H7 (cell line): ENCODE results near the gene PRKCZ. TPM values are rescaled to one million over a fixed set of nuclear protein-coding genes. Genes with fewer than 3 reads are reported as not detected.
A peak's percentile ranks its signal among the peaks of the same experiment; 100 is the strongest.

Experiments
- DNase-seq: peaks from one replicate; pipeline ENCODE4 v3.0.0; 2012
- H3K27me3 ChIP-seq: 2 replicates; pipeline ENCODE4 v1.6.0; 2011; ENCODE audit warnings: mild to moderate bottlenecking, low read length; ENCODE audit not compliant: control insufficient read depth, insufficient read depth
- H3K36me3 ChIP-seq: replicated peaks from 2 replicates; pipeline ENCODE4 v1.5.1; 2011; ENCODE audit warnings: low read length; ENCODE audit not compliant: control insufficient read depth, insufficient read depth
- H3K4me3 ChIP-seq: 2 replicates; pipeline ENCODE4 v1.5.1; 2011; ENCODE audit warnings: low read depth, mild to moderate bottlenecking, control low read depth, low read length, moderate library complexity; ENCODE audit not compliant: insufficient read depth
- total RNA-seq: library from RNA; depleted of rRNA; stranded (reverse); fragments of >200 nt; shearing (Covaris generic); gene quantifications from 2 replicates; pipeline ENCODE4 v1.2.3, GENCODE V29; 2014

PRKCZ gene
- total RNA-seq, 1 experiment from 2014 or later, result 38.5 TPM

- Histone ChIP-seq H3K27me3 (no peaks in the 10 kb centered on the region), H3K4me3 (no peak overlapping the region), H3K36me3 (no peaks in the 10 kb centered on the region; the same call in 1 of the 2 replicates)
- no peak for DNase-seq
These were observed 118.3 kb downstream of the PRKCZ start for GRCh38 chr1:2168535-2168934.

GRCh38 chr1:2169200-2169836 is 119.1 kb downstream of the PRKCZ start:
- no peaks in the 10 kb centered on the region for H3K27me3 ChIP-seq
- no peak overlapping the region for H3K4me3 ChIP-seq
- H3K36me3 ChIP-seq, result no peaks in the 10 kb centered on the region; the same call in 1 of the 2 replicates
- peak; percentile 64 for DNase-seq

- no peaks in the 10 kb centered on the region; the same call in none of the 2 replicates for H3K36me3 ChIP-seq
- DNase-seq, result no peak
- no peaks in the 10 kb centered on the region for H3K27me3 ChIP-seq
- no peak overlapping the region for H3K4me3 ChIP-seq
These were observed 120.0 kb downstream of the PRKCZ start for GRCh38 chr1:2170211-2170610.

GRCh38 chr1:2172012-2172411 is 121.8 kb downstream of the PRKCZ start:
- H3K36me3 ChIP-seq, result no peaks in the 10 kb centered on the region; the same call in none of the 2 replicates
- H3K4me3 ChIP-seq, result no peak overlapping the region
- no peaks in the 10 kb centered on the region for H3K27me3 ChIP-seq
- no peak for DNase-seq

- no peaks in the 10 kb centered on the region; the same call in none of the 2 replicates for H3K36me3 ChIP-seq
- H3K27me3 ChIP-seq, result no peaks in the 10 kb centered on the region
- no peak overlapping the region for H3K4me3 ChIP-seq
- no peak for DNase-seq
These were observed 122.4 kb downstream of the PRKCZ start for GRCh38 chr1:2172551-2173146.

- H3K27me3 ChIP-seq, result no peaks in the 10 kb centered on the region
- no peak for DNase-seq
- peaks cover 3% of the 10 kb centered on the region for H3K36me3 ChIP-seq
- no peak overlapping the region for H3K4me3 ChIP-seq
These were observed 123.5 kb downstream of the PRKCZ start for GRCh38 chr1:2173546-2174347.

- no peak overlapping the region for H3K4me3 ChIP-seq
- no peaks in the 10 kb centered on the region for H3K27me3 ChIP-seq
- peaks cover 3% of the 10 kb centered on the region for H3K36me3 ChIP-seq
- DNase-seq, result peak; percentile 99
These were observed 124.3 kb downstream of the PRKCZ start for GRCh38 chr1:2174348-2175054.

GRCh38 chr1:2175055-2175414 is 124.8 kb downstream of the PRKCZ start:
- Histone ChIP-seq H3K36me3 (peaks cover 3% of the 10 kb centered on the region), H3K27me3 (no peaks in the 10 kb centered on the region), H3K4me3 (no peak overlapping the region)
- DNase-seq, result no peak

- DNase-seq, result no peak
- no peak overlapping the region for H3K4me3 ChIP-seq
- no peaks in the 10 kb centered on the region for H3K27me3 ChIP-seq
- H3K36me3 ChIP-seq, result peaks cover 4% of the 10 kb centered on the region
These were observed 125.7 kb downstream of the PRKCZ start for GRCh38 chr1:2175681-2176454.

- DNase-seq, result no peak
- H3K27me3 ChIP-seq, result no peaks in the 10 kb centered on the region
- H3K36me3 ChIP-seq, result peaks cover 4% of the 10 kb centered on the region
- H3K4me3 ChIP-seq, result no peak overlapping the region
These were observed 126.4 kb downstream of the PRKCZ start for GRCh38 chr1:2176615-2177014.

- H3K27me3 ChIP-seq, result no peaks in the 10 kb centered on the region
- DNase-seq, result no peak
- peaks cover 4% of the 10 kb centered on the region for H3K36me3 ChIP-seq
- no peak overlapping the region for H3K4me3 ChIP-seq
These were observed 127.3 kb downstream of the PRKCZ start for GRCh38 chr1:2177541-2177940.

- peaks cover 4% of the 10 kb centered on the region for H3K36me3 ChIP-seq
- no peak overlapping the region for H3K4me3 ChIP-seq
- no peak for DNase-seq
- no peaks in the 10 kb centered on the region for H3K27me3 ChIP-seq
These were observed 127.8 kb downstream of the PRKCZ start for GRCh38 chr1:2177946-2178538.

- Histone ChIP-seq H3K36me3 (peaks cover 4% of the 10 kb centered on the region), H3K4me3 (no peak overlapping the region), H3K27me3 (no peaks in the 10 kb centered on the region)
- DNase-seq, result no peak
These were observed 128.7 kb downstream of the PRKCZ start for GRCh38 chr1:2178875-2179274.
